ENCODE results near the gene BCL11B.

Gene BCL11B

GRCh38 chr14:99138999-99139865 lies 132.8 kb downstream of the BCL11B start:
- no peak for TF ChIP-seq GATA3 (IDR thresholded peaks at IDR 0.05; ENCODE audit: low read depth, low read length)
- no peak for TF ChIP-seq GATA2 (IDR thresholded peaks at IDR 0.05; ENCODE audit: low read depth, low read length)

GRCh38 chr14:99137913-99138571 lies 134.0 kb downstream of the BCL11B start:
- TF ChIP-seq GATA3 (IDR thresholded peaks at IDR 0.05; ENCODE audit: low read depth, low read length) = no peak
- TF ChIP-seq GATA2 (IDR thresholded peaks at IDR 0.05; ENCODE audit: low read depth, low read length) = no peak

GRCh38 chr14:99137001-99137700 lies 134.8 kb downstream of the BCL11B start:
- TF ChIP-seq GATA3 (IDR thresholded peaks at IDR 0.05; ENCODE audit: low read depth, low read length) (no peak), GATA2 (IDR thresholded peaks at IDR 0.05; ENCODE audit: low read depth, low read length) (no peak)

- TF ChIP-seq GATA2 (IDR thresholded peaks at IDR 0.05; ENCODE audit: low read depth, low read length) (no peak), GATA3 (IDR thresholded peaks at IDR 0.05; ENCODE audit: low read depth, low read length) (no peak)
These were observed 135.6 kb downstream of the BCL11B start for GRCh38 chr14:99136401-99136800.

GRCh38 chr14:99136047-99136400 lies 136.0 kb downstream of the BCL11B start:
- TF ChIP-seq GATA3 (IDR thresholded peaks at IDR 0.05; ENCODE audit: low read depth, low read length) = no peak
- no peak for TF ChIP-seq GATA2 (IDR thresholded peaks at IDR 0.05; ENCODE audit: low read depth, low read length)

GRCh38 chr14:99134516-99135046 lies 137.4 kb downstream of the BCL11B start:
- no peak for TF ChIP-seq GATA3 (IDR thresholded peaks at IDR 0.05; ENCODE audit: low read depth, low read length)
- TF ChIP-seq GATA2 (IDR thresholded peaks at IDR 0.05; ENCODE audit: low read depth, low read length) = no peak

- TF ChIP-seq GATA3 (IDR thresholded peaks at IDR 0.05; ENCODE audit: low read depth, low read length) (no peak), GATA2 (IDR thresholded peaks at IDR 0.05; ENCODE audit: low read depth, low read length) (no peak)
These were observed 138.1 kb downstream of the BCL11B start for GRCh38 chr14:99133636-99134515.

- no peak for TF ChIP-seq GATA3 (IDR thresholded peaks at IDR 0.05; ENCODE audit: low read depth, low read length)
These were observed 139.0 kb downstream of the BCL11B start for GRCh38 chr14:99132821-99133635.

- TF ChIP-seq GATA2 (IDR thresholded peaks at IDR 0.05; ENCODE audit: low read depth, low read length) (no peak), GATA3 (IDR thresholded peaks at IDR 0.05; ENCODE audit: low read depth, low read length) (no peak)
These were observed 140.2 kb downstream of the BCL11B start for GRCh38 chr14:99131632-99132271.

- TF ChIP-seq GATA3 (IDR thresholded peaks at IDR 0.05; ENCODE audit: low read depth, low read length) = no peak
- no peak for TF ChIP-seq GATA2 (IDR thresholded peaks at IDR 0.05; ENCODE audit: low read depth, low read length)
These were observed 142.0 kb downstream of the BCL11B start for GRCh38 chr14:99129998-99130397.

GRCh38 chr14:99129211-99129696 lies 142.7 kb downstream of the BCL11B start:
- no peak for TF ChIP-seq GATA2 (IDR thresholded peaks at IDR 0.05; ENCODE audit: low read depth, low read length)
- no peak for TF ChIP-seq GATA3 (IDR thresholded peaks at IDR 0.05; ENCODE audit: low read depth, low read length)

- no peak for TF ChIP-seq GATA3 (IDR thresholded peaks at IDR 0.05; ENCODE audit: low read depth, low read length)
- TF ChIP-seq GATA2 (IDR thresholded peaks at IDR 0.05; ENCODE audit: low read depth, low read length) = no peak
These were observed 143.8 kb downstream of the BCL11B start for GRCh38 chr14:99128185-99128584.

Measured in SH-SY5Y (cell line).